Smooth muscle cell (in vitro differentiated cells): ENCODE results near the gene RFLNA. TPM values are rescaled to one million over a fixed set of nuclear protein-coding genes. Genes with fewer than 3 reads are reported as not detected.

Experiments
- DNase-seq: peaks from one replicate; lab custom pipeline; 2025; ENCODE audit not compliant: unreplicated experiment; lab: John Stamatoyannopoulos, UW
- H2AFZ ChIP-seq: fragments of 200-600 bp; sonication (generic); 2 replicates; pipeline ENCODE4 v1.6.0; 2016; ENCODE audit warnings: antibody characterized with exemption, low read depth, mild to moderate bottlenecking
- H3F3A ChIP-seq: fragments of 200-600 bp; sonication (generic); 2 replicates; pipeline ENCODE4 v1.6.0; 2017; ENCODE audit warnings: antibody characterized with exemption, low read depth
- H3K27ac ChIP-seq: fragments of 200-600 bp; sonication (generic); 2 replicates; pipeline ENCODE4 v1.5.1; 2016; ENCODE audit warnings: low read depth, mild to moderate bottlenecking
- H3K27me3 ChIP-seq: fragments of 200-600 bp; sonication (generic); 2 replicates; pipeline ENCODE4 v1.6.1; 2016; ENCODE audit warnings: low read depth, mild to moderate bottlenecking
- H3K36me3 ChIP-seq: fragments of 200-600 bp; sonication (generic); 2 replicates; pipeline ENCODE4 v1.5.1; 2016; ENCODE audit warnings: low read depth
- H3K4me1 ChIP-seq: fragments of 200-600 bp; sonication (generic); 2 replicates; pipeline ENCODE4 v1.5.1; 2016; ENCODE audit warnings: low read depth
- H3K4me2 ChIP-seq: fragments of 200-600 bp; sonication (generic); 2 replicates; pipeline ENCODE4 v1.6.0; 2016; ENCODE audit warnings: mild to moderate bottlenecking
- H3K4me3 ChIP-seq: fragments of 200-600 bp; sonication (generic); 2 replicates; pipeline ENCODE4 v1.5.1; 2016; ENCODE audit warnings: mild to moderate bottlenecking
- H3K79me2 ChIP-seq: fragments of 200-600 bp; sonication (generic); 2 replicates; pipeline ENCODE4 v1.6.0; 2016; ENCODE audit warnings: low read depth, mild to moderate bottlenecking
- H3K9ac ChIP-seq: fragments of 200-600 bp; sonication (generic); 2 replicates; pipeline ENCODE4 v1.6.0; 2016; ENCODE audit warnings: low read depth
- H3K9me3 ChIP-seq: fragments of 200-600 bp; sonication (generic); replicated peaks from 2 replicates; pipeline ENCODE4 v1.5.1; 2016; ENCODE audit warnings: low read depth
- H4K20me1 ChIP-seq: fragments of 200-600 bp; sonication (generic); 2 replicates; pipeline ENCODE4 v1.6.0; 2016; ENCODE audit warnings: low read depth
- WGBS: methylation state at CpG from one replicate; pipeline ENCODE4 v1.1.7; 2016; ENCODE audit warnings: low lambda C conversion rate; 5-methylcytosine and 5-hydroxymethylcytosine counted together
- polyA plus RNA-seq: library from polyadenylated mRNA; unstranded; fragments of >200 nt; fragmentation: Nextera tagmentation; extraction: Ambion mirVana; gene quantifications from 2 replicates; pipeline ENCODE4 v1.2.1, GENCODE V29; 2016
- total RNA-seq: library from RNA; depleted of rRNA; stranded (reverse); fragments of >200 nt; gene quantifications from 2 replicates; pipeline ENCODE4 v1.2.3, GENCODE V29; 2014
- TF ChIP-seq, protein P1 (sequence below): fragments of 200-600 bp; sonication (generic); IDR thresholded peaks from 2 replicates; pipeline ENCODE4 v1.5.1; 2017; ENCODE audit warnings: borderline replicate concordance, mild to moderate bottlenecking, antibody characterized with exemption; ENCODE audit not compliant: insufficient read depth, poor library complexity, severe bottlenecking

The RFLNA gene
- total and polyA plus RNA-seq, 2 experiments from 2014 or later: 30.2 to 51.5 TPM

DNA sequence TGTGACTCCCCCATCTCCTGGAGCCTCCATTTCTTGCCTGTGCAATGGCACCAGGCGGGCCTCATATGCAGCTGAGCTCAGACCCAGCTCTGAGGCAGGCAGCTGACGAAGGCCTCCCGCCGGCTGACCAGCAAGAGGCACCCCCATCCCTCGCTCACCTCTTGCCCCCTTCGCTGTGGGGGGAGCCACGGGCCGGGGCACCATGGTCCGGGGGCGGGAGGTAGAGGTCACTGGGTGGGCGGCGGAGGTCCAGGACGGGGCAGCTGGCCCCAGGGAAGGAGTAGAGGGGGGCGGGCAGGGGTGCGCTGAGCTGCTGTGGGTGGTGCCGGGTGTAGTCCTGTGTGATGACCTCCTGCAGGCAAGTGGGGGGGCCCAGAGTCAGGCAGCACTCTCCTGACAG lies 39.4 kb downstream of the RFLNA start:
- no peak overlapping the region for H3K9ac ChIP-seq

DNA sequence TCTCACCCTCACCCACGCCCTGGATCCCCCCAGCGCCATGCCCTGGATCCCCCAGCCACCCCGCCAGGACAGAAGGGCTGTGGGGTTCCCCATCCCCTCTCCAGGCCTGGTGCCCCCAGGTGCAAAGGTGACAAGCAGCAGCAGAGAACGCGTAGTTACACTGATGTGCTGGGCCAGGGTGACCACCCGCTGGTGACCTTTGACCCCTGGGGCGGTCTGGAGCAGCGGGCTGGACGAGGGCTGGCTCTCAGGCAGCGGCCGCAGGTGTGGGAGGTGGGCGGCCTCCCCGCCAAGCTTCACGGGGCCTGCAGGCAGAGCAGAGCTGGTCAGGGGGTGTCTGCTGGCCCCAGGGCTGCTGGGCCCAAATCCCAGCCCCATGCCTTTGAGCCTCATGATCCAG lies 40.1 kb downstream of the RFLNA start:
- no peaks in the 10 kb centered on the region for H3F3A ChIP-seq
- no peaks in the 10 kb centered on the region for H3K9me3 ChIP-seq
- H3K79me2 ChIP-seq: no peaks in the 10 kb centered on the region
- H3K9ac ChIP-seq: no peak overlapping the region
- no peak overlapping the region for H3K4me3 ChIP-seq
- H3K36me3 ChIP-seq: peaks cover 4% of the 10 kb centered on the region
- peaks cover 41% of the 10 kb centered on the region for H4K20me1 ChIP-seq
- DNase-seq: no peak
- no peak overlapping the region for H3K4me2 ChIP-seq
- no peak overlapping the region for H3K27ac ChIP-seq
- H3K27me3 ChIP-seq: no peaks in the 10 kb centered on the region
- 99% methylated on average over 13 of the region's 14 CpGs for WGBS
- H3K4me1 ChIP-seq: no peaks in the 10 kb centered on the region
- TF ChIP-seq, protein P1, sequence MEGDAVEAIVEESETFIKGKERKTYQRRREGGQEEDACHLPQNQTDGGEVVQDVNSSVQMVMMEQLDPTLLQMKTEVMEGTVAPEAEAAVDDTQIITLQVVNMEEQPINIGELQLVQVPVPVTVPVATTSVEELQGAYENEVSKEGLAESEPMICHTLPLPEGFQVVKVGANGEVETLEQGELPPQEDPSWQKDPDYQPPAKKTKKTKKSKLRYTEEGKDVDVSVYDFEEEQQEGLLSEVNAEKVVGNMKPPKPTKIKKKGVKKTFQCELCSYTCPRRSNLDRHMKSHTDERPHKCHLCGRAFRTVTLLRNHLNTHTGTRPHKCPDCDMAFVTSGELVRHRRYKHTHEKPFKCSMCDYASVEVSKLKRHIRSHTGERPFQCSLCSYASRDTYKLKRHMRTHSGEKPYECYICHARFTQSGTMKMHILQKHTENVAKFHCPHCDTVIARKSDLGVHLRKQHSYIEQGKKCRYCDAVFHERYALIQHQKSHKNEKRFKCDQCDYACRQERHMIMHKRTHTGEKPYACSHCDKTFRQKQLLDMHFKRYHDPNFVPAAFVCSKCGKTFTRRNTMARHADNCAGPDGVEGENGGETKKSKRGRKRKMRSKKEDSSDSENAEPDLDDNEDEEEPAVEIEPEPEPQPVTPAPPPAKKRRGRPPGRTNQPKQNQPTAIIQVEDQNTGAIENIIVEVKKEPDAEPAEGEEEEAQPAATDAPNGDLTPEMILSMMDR: no peak
- no peak overlapping the region for H2AFZ ChIP-seq

More for the DNA sequence above, 39.4 kb downstream of the RFLNA start:
- H3F3A ChIP-seq: no peaks in the 10 kb centered on the region
- no peak overlapping the region for H3K4me3 ChIP-seq
- H3K36me3 ChIP-seq: peaks cover 4% of the 10 kb centered on the region
- no peak for DNase-seq
- no peaks in the 10 kb centered on the region for H3K4me1 ChIP-seq
- no peaks in the 10 kb centered on the region for H3K27me3 ChIP-seq
- H3K4me2 ChIP-seq: no peak overlapping the region
- H3K27ac ChIP-seq: no peak overlapping the region
- TF ChIP-seq, protein P1: no peak
- H4K20me1 ChIP-seq: peaks cover 41% of the 10 kb centered on the region
- no peaks in the 10 kb centered on the region for H3K79me2 ChIP-seq
- no peak overlapping the region for H2AFZ ChIP-seq
- 95% methylated on average over 5 of the region's 16 CpGs for WGBS
- H3K9me3 ChIP-seq: no peaks in the 10 kb centered on the region

DNA sequence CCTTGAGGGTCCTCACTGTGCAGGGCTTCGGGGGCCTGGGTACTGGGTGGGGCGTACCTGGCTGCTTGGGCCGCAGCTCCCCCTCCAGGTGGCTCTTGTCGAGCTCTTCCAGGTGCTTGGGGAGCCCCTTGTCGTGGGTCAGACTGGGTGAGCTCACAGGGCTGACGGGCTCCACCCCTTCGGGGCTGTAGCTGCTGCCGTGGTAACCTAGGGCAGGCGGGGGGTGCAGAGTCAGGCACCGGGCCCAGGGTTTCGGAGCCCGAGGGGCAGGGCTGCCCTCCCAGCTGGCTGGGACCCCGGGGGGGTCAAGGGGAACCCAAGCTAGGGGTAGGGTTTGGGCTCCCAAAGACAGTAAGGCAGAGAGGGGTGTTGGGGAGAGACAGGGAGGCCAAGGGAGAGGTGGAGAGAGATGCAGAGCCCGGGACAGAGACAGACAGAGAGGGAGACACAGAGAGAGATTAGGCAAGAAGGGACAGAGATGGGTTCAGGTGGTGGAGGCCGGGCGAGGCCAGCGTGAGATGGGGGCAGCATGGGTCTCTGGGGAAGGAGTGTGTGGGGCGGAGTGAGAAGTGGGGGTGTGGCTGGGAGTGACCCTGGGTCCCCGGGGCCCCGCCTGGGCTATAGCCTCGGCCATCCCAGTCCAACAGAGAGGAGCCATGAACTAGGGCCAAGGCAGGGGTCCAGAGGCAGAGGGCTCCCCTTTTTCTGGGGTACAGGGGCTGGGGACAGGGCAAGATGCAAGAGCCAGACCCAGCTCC lies 40.7 kb downstream of the RFLNA start:
- Histone ChIP-seq H3K9me3 (no peaks in the 10 kb centered on the region), H4K20me1 (peaks cover 44% of the 10 kb centered on the region), H3K4me3 (no peak overlapping the region), H3K79me2 (no peaks in the 10 kb centered on the region), H2AFZ (no peak overlapping the region), H3K4me1 (no peaks in the 10 kb centered on the region), H3F3A (no peaks in the 10 kb centered on the region), H3K27ac (no peak overlapping the region), H3K9ac (no peak overlapping the region), H3K36me3 (peaks cover 4% of the 10 kb centered on the region), H3K27me3 (no peaks in the 10 kb centered on the region), H3K4me2 (no peak overlapping the region)
- no peak for DNase-seq
- TF ChIP-seq, protein P1: no peak
- WGBS: 94% methylated on average over 18 of the region's 21 CpGs

DNA sequence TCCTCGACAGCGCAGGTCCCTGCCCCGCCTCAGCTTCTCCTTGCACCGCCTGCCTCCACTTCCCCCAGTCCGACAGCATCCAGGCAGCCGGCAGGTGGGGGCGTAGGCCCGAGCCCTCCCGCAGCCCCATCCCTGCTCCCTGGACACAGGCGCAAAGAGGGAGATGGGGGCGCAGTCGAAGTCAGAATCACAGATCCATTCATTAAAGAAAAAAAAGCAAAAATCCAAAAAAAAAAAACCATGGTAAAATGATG lies 41.2 kb downstream of the RFLNA start:
- DNase-seq: no peak
- Histone ChIP-seq H4K20me1 (peaks cover 49% of the 10 kb centered on the region), H2AFZ (no peak overlapping the region), H3K4me3 (no peak overlapping the region), H3K4me2 (no peak overlapping the region), H3K9me3 (no peaks in the 10 kb centered on the region), H3F3A (no peaks in the 10 kb centered on the region), H3K27me3 (no peaks in the 10 kb centered on the region), H3K27ac (no peak overlapping the region), H3K9ac (no peak overlapping the region), H3K4me1 (no peaks in the 10 kb centered on the region), H3K79me2 (no peaks in the 10 kb centered on the region), H3K36me3 (peaks cover 4% of the 10 kb centered on the region)
- TF ChIP-seq, protein P1: no peak
- WGBS: 96% methylated on average over 9 of the region's 12 CpGs
